Activated CD8-positive, alpha-beta memory T cell treated with anti-CD3 and anti-CD28 coated beads, Interleukin-2, amount 50 U/mL, for 24 hours (primary cell): ENCODE results near the gene MRTFB.

Experiments
- DNase-seq: peaks from one replicate; pipeline ENCODE4 v3.0.0-alpha.2; 2020; ENCODE audit errors: extremely low read depth

MRTFB gene

GRCh38 chr16:14308368-14308723 is 237.2 kb downstream of the MRTFB start:
- no peak for DNase-seq

GRCh38 chr16:14309001-14309886 is 238.1 kb downstream of the MRTFB start:
- no peak for DNase-seq

DNA sequence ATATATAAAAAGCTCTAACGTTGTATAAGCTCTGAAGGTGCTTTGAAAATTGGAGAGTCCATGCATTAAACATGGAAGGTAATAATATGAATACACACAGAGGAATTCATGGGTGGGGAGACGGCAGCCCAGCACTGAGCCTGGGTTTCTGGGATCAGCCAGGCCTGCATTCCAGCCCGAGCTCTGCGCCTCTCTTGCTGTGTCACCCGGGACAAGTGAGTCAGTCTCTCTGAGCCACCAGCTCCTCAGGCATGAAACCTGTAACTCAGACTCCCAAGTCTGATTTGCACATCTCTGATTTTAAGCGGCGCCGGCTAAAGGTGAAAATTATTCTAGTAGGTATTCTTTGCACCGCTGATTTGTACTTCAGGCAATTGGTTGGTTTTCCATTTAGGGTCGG is 238.8 kb downstream of the MRTFB start:
- DNase-seq = no peak

DNA sequence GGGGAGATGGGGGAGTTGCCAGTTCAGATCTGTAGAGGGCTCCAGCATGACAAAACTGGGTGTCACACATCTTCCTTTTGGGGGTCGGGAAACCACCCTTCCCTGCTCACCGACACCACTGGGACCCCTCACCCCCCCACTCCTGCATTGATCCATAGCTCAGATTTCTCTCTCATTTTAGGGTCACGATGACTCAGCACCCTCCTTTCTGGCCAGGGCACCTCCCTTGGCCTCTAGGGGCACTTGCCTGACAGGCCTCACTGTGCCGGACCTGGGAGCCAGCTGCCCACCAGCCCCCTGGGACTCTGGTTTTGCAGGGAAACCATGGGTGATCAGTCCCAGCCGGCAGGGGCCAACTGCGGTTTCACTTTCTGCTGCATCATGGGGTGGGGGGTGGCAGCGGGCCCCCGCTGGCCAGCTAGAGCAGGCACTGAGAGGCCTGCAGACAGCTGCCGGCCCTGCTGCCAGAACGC is 239.4 kb downstream of the MRTFB start:
- DNase-seq = no peak

- DNase-seq = no peak
Measured at GRCh38 chr16:14314116-14314515, 243.0 kb downstream of the MRTFB start.

- no peak for DNase-seq
Measured at GRCh38 chr16:14315683-14316320, 244.7 kb downstream of the MRTFB start.
